T-helper 2 cell treated with Interferon-gamma antibody and Interleukin-4, amounts not matched to agents 5 μg/mL and 100 μg/mL, for 36 hours (primary cell): ENCODE results near the gene CCDC91.
A peak's percentile ranks its signal among the peaks of the same experiment; 100 is the strongest.

Experiments used
- DNase-seq: peaks from one replicate; pipeline ENCODE4 v3.0.0; 2021; ENCODE audit warnings: low spot score
- H3K27ac Mint-ChIP-seq: one replicate; pipeline ENCODE4 v1.8.0; 2021; ENCODE audit warnings: mild to moderate bottlenecking, mixed read lengths
- H3K27me3 Mint-ChIP-seq: one replicate; pipeline ENCODE4 v1.8.0; 2021; ENCODE audit warnings: low read depth, mixed read lengths
- H3K36me3 Mint-ChIP-seq: one replicate; pipeline ENCODE4 v1.8.0; 2021; ENCODE audit warnings: low read depth, mixed read lengths
- H3K4me1 Mint-ChIP-seq: one replicate; pipeline ENCODE4 v1.8.0; 2021; ENCODE audit warnings: low read depth, mixed read lengths
- H3K4me3 Mint-ChIP-seq: one replicate; pipeline ENCODE4 v1.8.0; 2022; ENCODE audit warnings: mild to moderate bottlenecking, moderate library complexity, mixed read lengths
- H3K9me3 Mint-ChIP-seq: one replicate; pipeline ENCODE4 v1.8.0; 2021; ENCODE audit warnings: mixed read lengths

Gene CCDC91

GRCh38 chr12:28190321-28191050 lies at the start of gene CCDC91:
CCDC91 (plus strand) TSS chr12:28190456; CDS start chr12:28257216, 66,760 bp downstream.
- H3K27ac Mint-ChIP-seq = peak within 1 kb of the TSS; percentile 98
- H3K4me3 Mint-ChIP-seq = peak within 1 kb of the TSS; percentile 95
- H3K36me3 Mint-ChIP-seq = peaks cover 13% of the 10 kb centered on the region
- H3K9me3 Mint-ChIP-seq = no peaks in the 10 kb centered on the region
- H3K4me1 Mint-ChIP-seq = peaks cover 17% of the 10 kb centered on the region
- DNase-seq = peak; percentile 82
- no peaks in the 10 kb centered on the region for H3K27me3 Mint-ChIP-seq

GRCh38 chr12:28144059-28144458 lies 46.2 kb upstream of the CCDC91 start:
- Mint-ChIP-seq H3K4me3 (no peak overlapping the region), H3K4me1 (no peaks in the 10 kb centered on the region), H3K9me3 (no peaks in the 10 kb centered on the region), H3K27me3 (no peaks in the 10 kb centered on the region), H3K27ac (no peak overlapping the region), H3K36me3 (no peaks in the 10 kb centered on the region)
- DNase-seq = no peak

GRCh38 chr12:28144532-28144931 lies 45.7 kb upstream of the CCDC91 start:
- Mint-ChIP-seq H3K4me1 (no peaks in the 10 kb centered on the region), H3K27me3 (no peaks in the 10 kb centered on the region), H3K4me3 (no peak overlapping the region), H3K27ac (no peak overlapping the region), H3K9me3 (no peaks in the 10 kb centered on the region), H3K36me3 (no peaks in the 10 kb centered on the region)
- DNase-seq = no peak

GRCh38 chr12:28145216-28145615 lies 45.0 kb upstream of the CCDC91 start:
- Mint-ChIP-seq H3K27me3 (no peaks in the 10 kb centered on the region), H3K36me3 (no peaks in the 10 kb centered on the region), H3K27ac (no peak overlapping the region), H3K9me3 (no peaks in the 10 kb centered on the region), H3K4me1 (no peaks in the 10 kb centered on the region), H3K4me3 (no peak overlapping the region)
- DNase-seq = no peak

GRCh38 chr12:28149279-28149678 lies 41.0 kb upstream of the CCDC91 start:
- H3K36me3 Mint-ChIP-seq = no peaks in the 10 kb centered on the region
- H3K27ac Mint-ChIP-seq = no peak overlapping the region
- H3K9me3 Mint-ChIP-seq = peaks cover 7% of the 10 kb centered on the region
- H3K4me3 Mint-ChIP-seq = no peak overlapping the region
- H3K27me3 Mint-ChIP-seq = no peaks in the 10 kb centered on the region
- H3K4me1 Mint-ChIP-seq = no peaks in the 10 kb centered on the region
- no peak for DNase-seq

GRCh38 chr12:28156362-28156761 lies 33.9 kb upstream of the CCDC91 start:
- H3K4me1 Mint-ChIP-seq = no peaks in the 10 kb centered on the region
- H3K9me3 Mint-ChIP-seq = peaks cover 7% of the 10 kb centered on the region
- H3K4me3 Mint-ChIP-seq = no peak overlapping the region

GRCh38 chr12:28156804-28157203 lies 33.5 kb upstream of the CCDC91 start:
- Mint-ChIP-seq H3K9me3 (peaks cover 7% of the 10 kb centered on the region), H3K4me3 (no peak overlapping the region), H3K27me3 (no peaks in the 10 kb centered on the region), H3K36me3 (no peaks in the 10 kb centered on the region), H3K4me1 (no peaks in the 10 kb centered on the region), H3K27ac (no peak overlapping the region)
- DNase-seq = no peak

More at GRCh38 chr12:28156362-28156761, 33.9 kb upstream of the CCDC91 start:
- no peaks in the 10 kb centered on the region for H3K27me3 Mint-ChIP-seq
- DNase-seq = no peak
- H3K27ac Mint-ChIP-seq = no peak overlapping the region
- H3K36me3 Mint-ChIP-seq = no peaks in the 10 kb centered on the region

GRCh38 chr12:28158353-28158752 lies 31.9 kb upstream of the CCDC91 start:
- no peak overlapping the region for H3K27ac Mint-ChIP-seq
- no peaks in the 10 kb centered on the region for H3K9me3 Mint-ChIP-seq
- H3K27me3 Mint-ChIP-seq = no peaks in the 10 kb centered on the region
- no peaks in the 10 kb centered on the region for H3K4me1 Mint-ChIP-seq
- no peaks in the 10 kb centered on the region for H3K36me3 Mint-ChIP-seq
- DNase-seq = no peak
- H3K4me3 Mint-ChIP-seq = no peak overlapping the region

GRCh38 chr12:28159688-28160087 lies 30.6 kb upstream of the CCDC91 start:
- Mint-ChIP-seq H3K27me3 (no peaks in the 10 kb centered on the region), H3K27ac (no peak overlapping the region), H3K4me3 (no peak overlapping the region), H3K9me3 (no peaks in the 10 kb centered on the region), H3K4me1 (no peaks in the 10 kb centered on the region), H3K36me3 (no peaks in the 10 kb centered on the region)
- no peak for DNase-seq

GRCh38 chr12:28161697-28162096 lies 28.6 kb upstream of the CCDC91 start:
- no peak for DNase-seq
- Mint-ChIP-seq H3K36me3 (no peaks in the 10 kb centered on the region), H3K4me1 (no peaks in the 10 kb centered on the region), H3K4me3 (no peak overlapping the region), H3K27me3 (no peaks in the 10 kb centered on the region), H3K27ac (no peak overlapping the region), H3K9me3 (no peaks in the 10 kb centered on the region)

GRCh38 chr12:28162697-28163096 lies 27.6 kb upstream of the CCDC91 start:
- Mint-ChIP-seq H3K4me1 (no peaks in the 10 kb centered on the region), H3K4me3 (no peak overlapping the region), H3K36me3 (no peaks in the 10 kb centered on the region), H3K27me3 (no peaks in the 10 kb centered on the region), H3K9me3 (no peaks in the 10 kb centered on the region), H3K27ac (no peak overlapping the region)
- no peak for DNase-seq

GRCh38 chr12:28164644-28165275 lies 25.5 kb upstream of the CCDC91 start:
- H3K27ac Mint-ChIP-seq = no peak overlapping the region
- no peaks in the 10 kb centered on the region for H3K9me3 Mint-ChIP-seq
- DNase-seq = no peak
- no peak overlapping the region for H3K4me3 Mint-ChIP-seq
- no peaks in the 10 kb centered on the region for H3K4me1 Mint-ChIP-seq
- no peaks in the 10 kb centered on the region for H3K27me3 Mint-ChIP-seq
- no peaks in the 10 kb centered on the region for H3K36me3 Mint-ChIP-seq

- Mint-ChIP-seq H3K27ac (no peak overlapping the region), H3K4me3 (no peak overlapping the region), H3K4me1 (no peaks in the 10 kb centered on the region)
These were observed 22.2 kb upstream of the CCDC91 start for GRCh38 chr12:28167981-28168485.

GRCh38 chr12:28171356-28172060 lies 18.7 kb upstream of the CCDC91 start:
- no peak overlapping the region for H3K27ac Mint-ChIP-seq
- H3K9me3 Mint-ChIP-seq = no peaks in the 10 kb centered on the region
- no peak for DNase-seq

More at GRCh38 chr12:28167981-28168485, 22.2 kb upstream of the CCDC91 start:
- H3K36me3 Mint-ChIP-seq = no peaks in the 10 kb centered on the region
- DNase-seq = no peak
- no peaks in the 10 kb centered on the region for H3K9me3 Mint-ChIP-seq
- H3K27me3 Mint-ChIP-seq = no peaks in the 10 kb centered on the region

More at GRCh38 chr12:28171356-28172060, 18.7 kb upstream of the CCDC91 start:
- Mint-ChIP-seq H3K4me1 (no peaks in the 10 kb centered on the region), H3K27me3 (no peaks in the 10 kb centered on the region), H3K36me3 (no peaks in the 10 kb centered on the region), H3K4me3 (no peak overlapping the region)
